ENCODE results near the gene SWAP70.

- TF ChIP-seq ZFP3 (CRISPR knock-in tag; IDR thresholded peaks at IDR 0.05) (no peak), ZNF70 (CRISPR knock-in tag; IDR thresholded peaks at IDR 0.05) (no peak), ZNF565 (CRISPR knock-in tag; conservative IDR thresholded peaks at IDR 0.05; ENCODE audit: low read depth) (no peak), ESRRG (CRISPR knock-in tag; IDR thresholded peaks at IDR 0.05) (no peak), RARB (CRISPR knock-in tag; IDR thresholded peaks at IDR 0.05) (no peak)
- TF ChIP-seq, protein P1, sequence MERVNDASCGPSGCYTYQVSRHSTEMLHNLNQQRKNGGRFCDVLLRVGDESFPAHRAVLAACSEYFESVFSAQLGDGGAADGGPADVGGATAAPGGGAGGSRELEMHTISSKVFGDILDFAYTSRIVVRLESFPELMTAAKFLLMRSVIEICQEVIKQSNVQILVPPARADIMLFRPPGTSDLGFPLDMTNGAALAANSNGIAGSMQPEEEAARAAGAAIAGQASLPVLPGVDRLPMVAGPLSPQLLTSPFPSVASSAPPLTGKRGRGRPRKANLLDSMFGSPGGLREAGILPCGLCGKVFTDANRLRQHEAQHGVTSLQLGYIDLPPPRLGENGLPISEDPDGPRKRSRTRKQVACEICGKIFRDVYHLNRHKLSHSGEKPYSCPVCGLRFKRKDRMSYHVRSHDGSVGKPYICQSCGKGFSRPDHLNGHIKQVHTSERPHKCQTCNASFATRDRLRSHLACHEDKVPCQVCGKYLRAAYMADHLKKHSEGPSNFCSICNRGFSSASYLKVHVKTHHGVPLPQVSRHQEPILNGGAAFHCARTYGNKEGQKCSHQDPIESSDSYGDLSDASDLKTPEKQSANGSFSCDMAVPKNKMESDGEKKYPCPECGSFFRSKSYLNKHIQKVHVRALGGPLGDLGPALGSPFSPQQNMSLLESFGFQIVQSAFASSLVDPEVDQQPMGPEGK (CRISPR knock-in tag; IDR thresholded peaks at IDR 0.05; ENCODE audit: borderline replicate concordance), result no peak
Observed at GRCh38 chr11:9760193-9760575, 96.3 kb downstream of the SWAP70 start.
